ENCODE results near the gene AZIN2.

DNA sequence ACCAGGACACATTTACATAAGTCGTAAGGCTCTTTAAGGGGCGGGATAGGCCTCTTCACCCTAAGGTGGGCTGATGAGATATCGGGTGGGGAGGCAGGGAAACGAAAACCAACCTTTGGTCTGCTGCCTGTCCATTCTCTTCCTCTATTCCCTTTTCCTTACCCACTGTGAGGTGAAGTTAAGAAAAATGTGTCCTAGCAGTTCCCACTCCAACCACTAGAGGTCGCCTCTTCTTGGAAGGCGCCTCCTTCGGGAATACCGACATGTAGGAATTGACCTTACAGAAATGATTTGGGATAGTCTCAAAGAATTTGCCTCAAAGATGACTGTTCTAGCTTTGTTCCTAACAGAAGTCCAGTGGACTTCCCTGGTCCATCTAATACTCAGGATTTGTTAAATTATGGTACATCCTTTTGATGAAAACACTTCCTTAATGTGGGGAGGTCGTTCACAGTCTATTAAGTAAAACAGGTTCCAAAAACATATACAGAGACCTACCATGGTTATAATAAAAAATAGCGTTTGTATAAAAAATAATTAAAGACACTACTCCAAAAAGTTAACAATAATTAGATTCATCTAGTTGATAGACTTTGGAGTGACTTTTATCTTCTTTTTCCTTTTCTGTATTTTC lies 14.1 kb downstream of the AZIN2 start:
- TF ChIP-seq, protein P1, sequence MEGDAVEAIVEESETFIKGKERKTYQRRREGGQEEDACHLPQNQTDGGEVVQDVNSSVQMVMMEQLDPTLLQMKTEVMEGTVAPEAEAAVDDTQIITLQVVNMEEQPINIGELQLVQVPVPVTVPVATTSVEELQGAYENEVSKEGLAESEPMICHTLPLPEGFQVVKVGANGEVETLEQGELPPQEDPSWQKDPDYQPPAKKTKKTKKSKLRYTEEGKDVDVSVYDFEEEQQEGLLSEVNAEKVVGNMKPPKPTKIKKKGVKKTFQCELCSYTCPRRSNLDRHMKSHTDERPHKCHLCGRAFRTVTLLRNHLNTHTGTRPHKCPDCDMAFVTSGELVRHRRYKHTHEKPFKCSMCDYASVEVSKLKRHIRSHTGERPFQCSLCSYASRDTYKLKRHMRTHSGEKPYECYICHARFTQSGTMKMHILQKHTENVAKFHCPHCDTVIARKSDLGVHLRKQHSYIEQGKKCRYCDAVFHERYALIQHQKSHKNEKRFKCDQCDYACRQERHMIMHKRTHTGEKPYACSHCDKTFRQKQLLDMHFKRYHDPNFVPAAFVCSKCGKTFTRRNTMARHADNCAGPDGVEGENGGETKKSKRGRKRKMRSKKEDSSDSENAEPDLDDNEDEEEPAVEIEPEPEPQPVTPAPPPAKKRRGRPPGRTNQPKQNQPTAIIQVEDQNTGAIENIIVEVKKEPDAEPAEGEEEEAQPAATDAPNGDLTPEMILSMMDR (IDR thresholded peaks at IDR 0.05): peak; percentile 85 to 99 (median 98)
- TF ChIP-seq POLR2A (IDR thresholded peaks at IDR 0.05): no peak
